Endothelial cell of umbilical vein (primary cell): Measurements from ENCODE around the gene TMEM106C. TPM values are rescaled to one million over a fixed set of nuclear protein-coding genes. Genes with fewer than 3 reads are reported as not detected.

Experiments used
- BruUV-seq: library from RNA; stranded (reverse); fragments of 400-500 nt; replicated peaks from 2 replicates; lab custom pipeline; 2021; lab: Mats Ljungman, UMichigan
- CTCF ChIA-PET: fragments of 300-600, 350-600 bp; sonication (Branson Sonifier 250); formaldehyde crosslinking; loops from one replicate; lab custom pipeline; 2021; ENCODE audit warnings: antibody characterized with exemption, inconsistent platforms; lab: Charles Lee
- POLR2A ChIA-PET: fragments of 300-600, 350-600 bp; sonication (Branson Sonifier 250); formaldehyde crosslinking; loops from one replicate; lab custom pipeline; 2021; ENCODE audit warnings: antibody characterized with exemption, inconsistent platforms; lab: Charles Lee
- DNase-seq: peaks from one replicate; pipeline ENCODE4 v3.0.0-alpha.2; 2011; ENCODE audit warnings: low read depth, low spot score
- FAIRE-seq: peaks from 2 replicates; lab custom pipeline; 2011; peaks lifted over from hg19 to GRCh38; lab: Jason Lieb, UNC
- H2AFZ ChIP-seq: 2 replicates; pipeline ENCODE4 v1.6.0; 2012; ENCODE audit warnings: low read depth, low read length, control low read depth, inconsistent platforms
- H3K27ac ChIP-seq: 2 replicates; pipeline ENCODE4 v1.5.1; 2011; ENCODE audit warnings: low read depth, mild to moderate bottlenecking, control low read depth, low read length, moderate library complexity; ENCODE audit not compliant: insufficient read depth
- H3K27me3 ChIP-seq, 2 experiments: 2 replicates each; pipeline versions ENCODE4 v1.6.0 to v1.6.1; 2011; ENCODE audit warnings: low read length in 2 of 2, mixed read lengths in 1 of 2; ENCODE audit not compliant: control insufficient read depth in 2 of 2, insufficient read depth in 2 of 2
- H3K36me3 ChIP-seq, 2 experiments: 2 replicates in 1 of 2; 3 replicates in 1 of 2; pipeline ENCODE4 v1.5.1; 2011; ENCODE audit warnings: low read length in 2 of 2, mild to moderate bottlenecking in 1 of 2, moderate library complexity in 1 of 2; ENCODE audit not compliant: control insufficient read depth in 2 of 2, insufficient read depth in 2 of 2; ENCODE audit errors: extremely low read depth in 1 of 2
- H3K4me1 ChIP-seq: 3 replicates; pipeline ENCODE4 v1.5.1; 2011; ENCODE audit warnings: mild to moderate bottlenecking, low read length; ENCODE audit not compliant: control insufficient read depth, insufficient read depth; ENCODE audit errors: extremely low read depth
- H3K4me2 ChIP-seq: 2 replicates; pipeline ENCODE4 v1.6.1; 2011; ENCODE audit warnings: low read length, control low read depth, mixed read lengths; ENCODE audit not compliant: insufficient read depth
- H3K4me3 ChIP-seq, 3 experiments: fragments of 200-600 bp in 1 of 3; sonication (generic), shearing (Covaris generic) in 1 of 3; replicated peaks in 1 of 3; 2 replicates each; pipeline ENCODE4 v1.5.1; 2011 to 2016; ENCODE audit warnings: control low read depth in 3 of 3, low read length in 3 of 3, mild to moderate bottlenecking in 2 of 3, inconsistent platforms in 1 of 3, low read depth in 1 of 3, moderate library complexity in 1 of 3; ENCODE audit not compliant: insufficient read depth in 1 of 3
- H3K79me2 ChIP-seq: 2 replicates; pipeline ENCODE4 v1.6.0; 2012; ENCODE audit warnings: low read length, inconsistent platforms; ENCODE audit not compliant: control insufficient read depth, insufficient read depth
- H3K9ac ChIP-seq: replicated peaks from 2 replicates; pipeline ENCODE3; 2011; ENCODE audit warnings: low read length, control low read depth; ENCODE audit not compliant: insufficient read depth; ENCODE audit errors: extremely low read depth
- H3K9me1 ChIP-seq: replicated peaks from 3 replicates; pipeline ENCODE4 v1.6.0; 2011; ENCODE audit warnings: mild to moderate bottlenecking, low read length; ENCODE audit not compliant: control insufficient read depth, insufficient read depth; ENCODE audit errors: extremely low read depth
- H3K9me3 ChIP-seq: replicated peaks from 2 replicates; pipeline ENCODE4 v1.5.1; 2012; ENCODE audit warnings: low read length, inconsistent platforms; ENCODE audit not compliant: control insufficient read depth, insufficient read depth
- H4K20me1 ChIP-seq: replicated peaks from 2 replicates; pipeline ENCODE3; 2011; ENCODE audit warnings: mild to moderate bottlenecking, low read length; ENCODE audit not compliant: control insufficient read depth, insufficient read depth; ENCODE audit errors: extremely low read depth
- EZH2 ChIP-seq: IDR thresholded peaks from 2 replicates; pipeline ENCODE4 v1.6.1; 2012; ENCODE audit warnings: borderline replicate concordance, low read depth, mild to moderate bottlenecking, moderate library complexity, low read length, inconsistent platforms; ENCODE audit not compliant: severe bottlenecking
- FOS ChIP-seq: IDR thresholded peaks from 2 replicates; pipeline ENCODE4 v1.6.1; 2011; ENCODE audit warnings: mild to moderate bottlenecking, low read length, moderate library complexity, borderline replicate concordance; ENCODE audit not compliant: insufficient read depth
- GATA2 ChIP-seq: IDR thresholded peaks from 2 replicates; pipeline ENCODE4 v1.7.0; 2011; ENCODE audit warnings: low read depth, mild to moderate bottlenecking, moderate library complexity, mixed read lengths, low read length; ENCODE audit not compliant: insufficient read length, insufficient read depth
- JUN ChIP-seq: IDR thresholded peaks from 2 replicates; pipeline ENCODE4 v1.6.1; 2011; ENCODE audit warnings: borderline replicate concordance, low read depth; ENCODE audit not compliant: insufficient read length, insufficient read depth
- MAX ChIP-seq: IDR thresholded peaks from 2 replicates; pipeline ENCODE4 v1.6.1; 2011; ENCODE audit not compliant: insufficient read depth, insufficient read length
- POLR2AphosphoS5 ChIP-seq: IDR thresholded peaks from 2 replicates; pipeline ENCODE4 v1.6.1; 2012; ENCODE audit warnings: low read depth, mild to moderate bottlenecking, control low read depth, low read length, moderate library complexity; ENCODE audit not compliant: insufficient read depth
- dilution Hi-C: fragments of 300-500 bp; cut with MboI; formaldehyde crosslinking; loops from one replicate; pipeline ENCODE4 v1.15.0; 2019; ENCODE audit warnings: low sequenced_read_pairs; ENCODE audit not compliant: extremely low pct_ligation_motif_present
- intact Hi-C: fragments of 100-400 bp; cut with micrococcal nuclease; formaldehyde crosslinking; loops from one replicate; pipeline ENCODE4 v1.10.0; 2022
- polyA plus RNA-seq, 4 experiments: library from polyadenylated mRNA; depleted of rRNA in 3 of 4; stranded (reverse) in 3 of 4; unstranded in 1 of 4; fragments of >200 nt; gene quantifications; 2 replicates each; pipeline versions ENCODE4 v1.2.1 to v1.2.3, GENCODE V29; 2011 to 2012; ENCODE audit warnings: missing spikeins in 1 of 4
- total RNA-seq: library from RNA; stranded (reverse); gene quantifications from 2 replicates; pipeline ENCODE4 v1.2.3, GENCODE V29; 2021
- TF ChIP-seq, protein P1 (sequence below), 2 donors: IDR thresholded peaks; 1 replicate in 1 of 2; 2 replicates in 1 of 2; pipeline ENCODE4 v1.5.1; 2011; ENCODE audit warnings: low read length in 2 of 2, mild to moderate bottlenecking in 2 of 2, moderate library complexity in 2 of 2, control low read depth in 1 of 2, inconsistent platforms in 1 of 2, low read depth in 1 of 2; ENCODE audit not compliant: insufficient read depth in 1 of 2; ENCODE audit errors: extremely low read depth in 1 of 2

The TMEM106C gene
- total and polyA plus RNA-seq, 2 donors (not counting 3 experiments of a cell fraction or from before 2014, with no cell fraction given): 84.4 to 148 TPM

- Histone ChIP-seq H3K27me3 (no peaks in the 10 kb centered on the region), H3K4me3 (no peak overlapping the region), H3K27ac (no peak overlapping the region), H4K20me1 (no peaks in the 10 kb centered on the region), H3K4me2 (no peak overlapping the region), H3K4me1 (no peaks in the 10 kb centered on the region), H3K9me3 (no peaks in the 10 kb centered on the region), H3K9ac (no peak overlapping the region), H3K9me1 (no peaks in the 10 kb centered on the region), H3K36me3 (no peaks in the 10 kb centered on the region), H3K79me2 (no peaks in the 10 kb centered on the region), H2AFZ (no peak overlapping the region)
- TF ChIP-seq EZH2 (no peak), GATA2 (no peak), POLR2AphosphoS5 (no peak), MAX (no peak), FOS (no peak), JUN (no peak)
- TF ChIP-seq, protein P1, sequence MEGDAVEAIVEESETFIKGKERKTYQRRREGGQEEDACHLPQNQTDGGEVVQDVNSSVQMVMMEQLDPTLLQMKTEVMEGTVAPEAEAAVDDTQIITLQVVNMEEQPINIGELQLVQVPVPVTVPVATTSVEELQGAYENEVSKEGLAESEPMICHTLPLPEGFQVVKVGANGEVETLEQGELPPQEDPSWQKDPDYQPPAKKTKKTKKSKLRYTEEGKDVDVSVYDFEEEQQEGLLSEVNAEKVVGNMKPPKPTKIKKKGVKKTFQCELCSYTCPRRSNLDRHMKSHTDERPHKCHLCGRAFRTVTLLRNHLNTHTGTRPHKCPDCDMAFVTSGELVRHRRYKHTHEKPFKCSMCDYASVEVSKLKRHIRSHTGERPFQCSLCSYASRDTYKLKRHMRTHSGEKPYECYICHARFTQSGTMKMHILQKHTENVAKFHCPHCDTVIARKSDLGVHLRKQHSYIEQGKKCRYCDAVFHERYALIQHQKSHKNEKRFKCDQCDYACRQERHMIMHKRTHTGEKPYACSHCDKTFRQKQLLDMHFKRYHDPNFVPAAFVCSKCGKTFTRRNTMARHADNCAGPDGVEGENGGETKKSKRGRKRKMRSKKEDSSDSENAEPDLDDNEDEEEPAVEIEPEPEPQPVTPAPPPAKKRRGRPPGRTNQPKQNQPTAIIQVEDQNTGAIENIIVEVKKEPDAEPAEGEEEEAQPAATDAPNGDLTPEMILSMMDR (IDR thresholded peaks at IDR 0.05; ENCODE audit: extremely low read depth in 1 of 2, insufficient read depth in 1 of 2, low read depth in 1 of 2, low read length in 2 of 2): no peak
- CTCF ChIA-PET: no interaction called here
- intact Hi-C loops (no loop called here), dilution Hi-C loops (no loop called here)
- DNase-seq: no peak
- no TSS peak for BruUV-seq
- no peak for FAIRE-seq
- POLR2A ChIA-PET: no interaction called here
Measured at GRCh38 chr12:47986291-47986660, 22.9 kb downstream of the TMEM106C start.
